Measurements from ENCODE around the gene IP6K1. TPM values are rescaled to one million over a fixed set of nuclear protein-coding genes. Genes with fewer than 3 reads are reported as not detected.

The IP6K1 gene
- total RNA-seq, 1 experiment from 2014 or later: 32.2 TPM

GRCh38 chr3:49794926-49795905 is 8.9 kb upstream of the IP6K1 start:
- H3K9me3 Mint-ChIP-seq: no peaks in the 10 kb centered on the region
- ChIA-PET CTCF (interaction anchor here (0.5 to 1.7 kb wide), 4 partner anchors 8 to 115 kb away, joined by 3 to 8 read pairs (median 3); partner anchors contain the start of gene INKA1), POLR2A (interaction anchor here (0.6 kb wide), 1 partner anchor 18 kb away, joined by 3 read pairs; no protein-coding TSS in a partner anchor)
- H3K4me1 Mint-ChIP-seq: peaks cover 1% of the 10 kb centered on the region; the same call in 1 of the 2 replicates
- H3K27me3 Mint-ChIP-seq (ENCODE audit: low read depth): peaks cover 12% of the 10 kb centered on the region
- H3K36me3 Mint-ChIP-seq: no peaks in the 10 kb centered on the region
- no peak overlapping the region for H3K4me3 Mint-ChIP-seq
- peak overlapping the region; percentile 27; the same call in 1 of the 2 replicates for H3K27ac Mint-ChIP-seq
- DNase-seq (ENCODE audit: low spot score): no peak
- no peak for TF ChIP-seq ESRRA (CRISPR knock-in tag; IDR thresholded peaks at IDR 0.05; ENCODE audit: borderline replicate concordance)
- TF ChIP-seq RELA (CRISPR knock-in tag; IDR thresholded peaks at IDR 0.05; ENCODE audit: borderline replicate concordance): no peak
- TF ChIP-seq GTF2I (CRISPR knock-in tag; conservative IDR thresholded peaks at IDR 0.05): no peak
- TF ChIP-seq NR2C2 (CRISPR knock-in tag; IDR thresholded peaks at IDR 0.05): 0 out of 2 replicates have a peak, but pooled peaks have one; percentile 19
- ATAC-seq: peak; percentile 44

GRCh38 chr3:49794431-49794830 is 8.1 kb upstream of the IP6K1 start:
- Mint-ChIP-seq H3K36me3 (no peaks in the 10 kb centered on the region), H3K27me3 (ENCODE audit: low read depth) (peaks cover 11% of the 10 kb centered on the region), H3K9me3 (no peaks in the 10 kb centered on the region), H3K27ac (no peak overlapping the region), H3K4me1 (peaks cover 3% of the 10 kb centered on the region; the same call in 1 of the 2 replicates), H3K4me3 (no peak overlapping the region)
- POLR2A ChIA-PET: no interaction called here
- DNase-seq (ENCODE audit: low spot score) (no peak), ATAC-seq (no peak)
- TF ChIP-seq PRDM15 (CRISPR knock-in tag; IDR thresholded peaks at IDR 0.05) (no peak), ATF6 (CRISPR knock-in tag; IDR thresholded peaks at IDR 0.05) (no peak), NR1H2 (CRISPR knock-in tag; IDR thresholded peaks at IDR 0.05) (no peak), ZNF281 (CRISPR knock-in tag; IDR thresholded peaks at IDR 0.05) (no peak), NFE2L1 (CRISPR knock-in tag; IDR thresholded peaks at IDR 0.05) (no peak), CTCF (IDR thresholded peaks at IDR 0.05) (no peak), AR (CRISPR knock-in tag; IDR thresholded peaks at IDR 0.05) (no peak), PRRX2 (CRISPR knock-in tag; IDR thresholded peaks at IDR 0.05) (no peak), GRHL2 (CRISPR knock-in tag; IDR thresholded peaks at IDR 0.05; ENCODE audit: insufficient replicate concordance, severe bottlenecking) (no peak), ELF4 (CRISPR knock-in tag; IDR thresholded peaks at IDR 0.05; ENCODE audit: low read depth) (no peak)
- CTCF ChIA-PET: interaction anchor here (0.5 to 1.5 kb wide), 2 partner anchors 8 to 106 kb away, joined by 3 to 4 read pairs; no protein-coding TSS in a partner anchor
